Measurements from ENCODE around the gene APOL4.
"Not testable (repeated sequence)": the region's sequence is repeated elsewhere in the genome, so short reads cannot be mapped to it uniquely, and the experiment has no call there.

Gene APOL4

GRCh38 chr22:36193171-36193570, 8.4 kb downstream of the APOL4 start:
- Histone ChIP-seq H3K27me3 (ENCODE audit: insufficient read depth, poor library complexity, severe bottlenecking) (no peaks in the 10 kb centered on the region), H3K4me3 (replicated peaks; ENCODE audit: insufficient read depth, low read length) (no peak overlapping the region), H3K27ac (replicated peaks) (no peak overlapping the region)
- TF ChIP-seq GABPA (IDR thresholded peaks at IDR 0.05; ENCODE audit: low read depth) (no peak), CTCF (IDR thresholded peaks at IDR 0.05; ENCODE audit: insufficient read depth, low read length) (no peak), POLR2AphosphoS5 (IDR thresholded peaks at IDR 0.05; ENCODE audit: low read depth) (no peak), SPI1 (IDR thresholded peaks at IDR 0.05; ENCODE audit: borderline replicate concordance, low read depth) (no peak)
- TF ChIP-seq, protein P1, sequence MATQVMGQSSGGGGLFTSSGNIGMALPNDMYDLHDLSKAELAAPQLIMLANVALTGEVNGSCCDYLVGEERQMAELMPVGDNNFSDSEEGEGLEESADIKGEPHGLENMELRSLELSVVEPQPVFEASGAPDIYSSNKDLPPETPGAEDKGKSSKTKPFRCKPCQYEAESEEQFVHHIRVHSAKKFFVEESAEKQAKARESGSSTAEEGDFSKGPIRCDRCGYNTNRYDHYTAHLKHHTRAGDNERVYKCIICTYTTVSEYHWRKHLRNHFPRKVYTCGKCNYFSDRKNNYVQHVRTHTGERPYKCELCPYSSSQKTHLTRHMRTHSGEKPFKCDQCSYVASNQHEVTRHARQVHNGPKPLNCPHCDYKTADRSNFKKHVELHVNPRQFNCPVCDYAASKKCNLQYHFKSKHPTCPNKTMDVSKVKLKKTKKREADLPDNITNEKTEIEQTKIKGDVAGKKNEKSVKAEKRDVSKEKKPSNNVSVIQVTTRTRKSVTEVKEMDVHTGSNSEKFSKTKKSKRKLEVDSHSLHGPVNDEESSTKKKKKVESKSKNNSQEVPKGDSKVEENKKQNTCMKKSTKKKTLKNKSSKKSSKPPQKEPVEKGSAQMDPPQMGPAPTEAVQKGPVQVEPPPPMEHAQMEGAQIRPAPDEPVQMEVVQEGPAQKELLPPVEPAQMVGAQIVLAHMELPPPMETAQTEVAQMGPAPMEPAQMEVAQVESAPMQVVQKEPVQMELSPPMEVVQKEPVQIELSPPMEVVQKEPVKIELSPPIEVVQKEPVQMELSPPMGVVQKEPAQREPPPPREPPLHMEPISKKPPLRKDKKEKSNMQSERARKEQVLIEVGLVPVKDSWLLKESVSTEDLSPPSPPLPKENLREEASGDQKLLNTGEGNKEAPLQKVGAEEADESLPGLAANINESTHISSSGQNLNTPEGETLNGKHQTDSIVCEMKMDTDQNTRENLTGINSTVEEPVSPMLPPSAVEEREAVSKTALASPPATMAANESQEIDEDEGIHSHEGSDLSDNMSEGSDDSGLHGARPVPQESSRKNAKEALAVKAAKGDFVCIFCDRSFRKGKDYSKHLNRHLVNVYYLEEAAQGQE (IDR thresholded peaks at IDR 0.05; ENCODE audit: insufficient replicate concordance, low read depth) = no peak
- DNase-seq (ENCODE audit: low read depth in 1 of 2, low spot score in 1 of 2) = no peak

DNA sequence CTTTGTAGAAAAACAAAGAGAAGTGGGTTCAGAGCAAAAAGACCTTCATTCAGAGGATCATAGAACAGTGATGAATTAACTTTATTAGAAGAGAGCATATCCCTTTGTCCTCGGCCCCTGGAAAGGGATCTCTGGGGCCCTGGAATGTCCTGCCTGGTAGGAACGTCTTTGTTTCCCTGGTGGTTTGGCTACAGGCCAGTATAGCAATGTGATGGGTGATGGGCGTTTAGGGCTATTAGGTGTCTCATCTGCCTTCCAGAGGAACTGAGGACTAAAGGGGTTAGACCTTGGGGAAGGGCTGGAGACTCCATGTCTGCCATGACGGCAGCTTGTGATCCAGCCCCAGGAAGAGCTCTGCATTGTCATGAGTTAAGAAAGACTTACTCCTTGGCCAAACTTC, 9.1 kb downstream of the APOL4 start:
- no peak for TF ChIP-seq GABPA (IDR thresholded peaks at IDR 0.05; ENCODE audit: low read depth)
- no peak for TF ChIP-seq CTCF (IDR thresholded peaks at IDR 0.05; ENCODE audit: insufficient read depth, low read length)
- TF ChIP-seq, protein P1 (IDR thresholded peaks at IDR 0.05; ENCODE audit: insufficient replicate concordance, low read depth) = no peak
- DNase-seq (ENCODE audit: low read depth in 1 of 2, low spot score in 1 of 2) = no peak
- Histone ChIP-seq H3K27me3 (ENCODE audit: insufficient read depth, poor library complexity, severe bottlenecking) (no peaks in the 10 kb centered on the region), H3K4me3 (replicated peaks; ENCODE audit: insufficient read depth, low read length) (no peak overlapping the region), H3K27ac (replicated peaks) (no peak overlapping the region)

GRCh38 chr22:36191106-36191836, 10.3 kb downstream of the APOL4 start:
- Histone ChIP-seq H3K27ac (replicated peaks) (no peak overlapping the region), H3K4me3 (replicated peaks; ENCODE audit: insufficient read depth, low read length) (no peak overlapping the region), H3K27me3 (ENCODE audit: insufficient read depth, poor library complexity, severe bottlenecking) (no peaks in the 10 kb centered on the region)
- TF ChIP-seq POLR2AphosphoS5 (IDR thresholded peaks at IDR 0.05; ENCODE audit: low read depth) (no peak), SPI1 (IDR thresholded peaks at IDR 0.05; ENCODE audit: borderline replicate concordance, low read depth) (no peak), CTCF (IDR thresholded peaks at IDR 0.05; ENCODE audit: insufficient read depth, low read length) (no peak), GABPA (IDR thresholded peaks at IDR 0.05; ENCODE audit: low read depth) (no peak)
- TF ChIP-seq, protein P1 (IDR thresholded peaks at IDR 0.05; ENCODE audit: insufficient replicate concordance, low read depth) = no peak
- no peak for DNase-seq (ENCODE audit: low read depth in 1 of 2, low spot score in 1 of 2)

DNA sequence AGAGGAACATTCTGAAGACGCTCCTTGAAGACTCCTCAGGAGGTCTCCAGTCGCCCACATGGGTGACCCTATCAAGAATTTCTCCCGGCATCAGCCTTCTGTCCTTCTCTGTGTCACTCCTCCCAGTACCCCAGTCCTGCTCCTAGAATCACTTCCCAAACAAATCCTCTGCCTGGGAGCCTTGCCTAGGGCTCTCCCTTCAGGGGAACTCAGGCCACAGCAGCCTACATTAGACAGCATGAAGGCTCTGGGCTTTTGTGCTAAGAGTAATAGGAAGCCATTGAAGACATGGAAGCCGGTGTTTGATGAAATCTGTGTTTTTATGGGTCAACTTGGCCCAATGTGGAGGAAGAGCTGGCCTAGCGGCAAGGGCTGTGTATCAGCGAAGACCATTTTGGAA, 13.7 kb downstream of the APOL4 start:
- H3K4me3 ChIP-seq (replicated peaks; ENCODE audit: insufficient read depth, low read length); H3K27me3 ChIP-seq (ENCODE audit: insufficient read depth, poor library complexity, severe bottlenecking); H3K27ac ChIP-seq (replicated peaks); DNase-seq (ENCODE audit: low read depth in 1 of 2, low spot score in 1 of 2): not testable (repeated sequence)

Measured in HL-60 (cell line).